Measurements from ENCODE around the gene MBD4. TPM values are rescaled to one million over a fixed set of nuclear protein-coding genes. Genes with fewer than 3 reads are reported as not detected.

The MBD4 gene
- total RNA-seq, 1 experiment from 2014 or later, result 40.1 TPM

GRCh38 chr3:129387487-129387886 is 52.3 kb downstream of the MBD4 start:
- Histone ChIP-seq H3K4me2 (ENCODE audit: insufficient read depth, insufficient read length, low read length) (no peak overlapping the region), H3K27me3 (ENCODE audit: insufficient read depth, low read length) (no peaks in the 10 kb centered on the region), H4K5ac (ENCODE audit: insufficient read length, low read depth, low read length) (no peak overlapping the region), H4K91ac (ENCODE audit: insufficient read length, low read depth, low read length) (no peak overlapping the region), H3K4me1 (ENCODE audit: insufficient read depth, low read length) (no peaks in the 10 kb centered on the region; the same call in 1 of the 2 replicates), H2AFZ (ENCODE audit: low read length) (no peak overlapping the region), H3K9me3 (ENCODE audit: control insufficient read depth, low read depth, low read length) (no peaks in the 10 kb centered on the region), H3K56ac (ENCODE audit: insufficient read length, low read depth, low read length) (no peak overlapping the region), H3K23me2 (ENCODE audit: insufficient read length, low read depth, low read length, poor library complexity, severe bottlenecking) (no peaks in the 10 kb centered on the region), H2BK12ac (ENCODE audit: insufficient read length, low read depth, low read length) (no peak overlapping the region), H2BK5ac (ENCODE audit: insufficient read length, low read length) (no peak overlapping the region), H2AK5ac (ENCODE audit: insufficient read length, low read length) (no peak overlapping the region), H2BK120ac (ENCODE audit: low read depth, low read length, poor library complexity, severe bottlenecking) (no peak overlapping the region), H3K23ac (ENCODE audit: insufficient read length, low read depth, low read length) (no peak overlapping the region), H3K27ac (ENCODE audit: insufficient read length, low read depth, low read length) (no peak overlapping the region), H4K8ac (replicated peaks; ENCODE audit: insufficient read length, low read depth, low read length) (no peak overlapping the region), H3K9ac (ENCODE audit: extremely low read depth, insufficient read length, low read length) (no peak overlapping the region), H4K20me1 (ENCODE audit: control insufficient read depth, insufficient read depth, insufficient read length) (no peaks in the 10 kb centered on the region), H3K79me2 (ENCODE audit: insufficient read depth, low read length) (no peaks in the 10 kb centered on the region), H3K4ac (ENCODE audit: low read depth, low read length) (no peak overlapping the region), H2BK20ac (ENCODE audit: low read depth, low read length, poor library complexity, severe bottlenecking) (no peak overlapping the region), H3T11ph (ENCODE audit: low read length) (no peak overlapping the region), H2BK15ac (ENCODE audit: low read depth, low read length) (no peak overlapping the region), H3K18ac (ENCODE audit: insufficient read length, low read depth, low read length) (no peak overlapping the region), H3K79me1 (ENCODE audit: insufficient read depth, low read depth, low read length, poor library complexity, severe bottlenecking) (no peaks in the 10 kb centered on the region), H3K14ac (ENCODE audit: insufficient read depth, low read length) (no peak overlapping the region)
- Mint-ChIP-seq H3K27ac (no peak overlapping the region), H3K27me3 (ENCODE audit: low read depth) (peaks cover 2% of the 10 kb centered on the region; the same call in 1 of the 2 replicates), H3K9me3 (no peaks in the 10 kb centered on the region), H3K4me1 (peaks cover 28 to 45% of the 10 kb centered on the region in 2 experiments), H3K4me3 (no peak overlapping the region; a peak in 1 of 5 replicates), H3K36me3 (ENCODE audit: insufficient read depth in 1 of 3, low read depth in 3 of 3) (peaks cover 25 to 46% (median 44%) of the 10 kb centered on the region in 3 experiments; a peak in 6 of 7 replicates)
- no peak for DNase-seq
- WGBS (ENCODE audit: extremely low coverage, insufficient read length, low lambda C conversion rate), result no CpG with 5 or more reads among the region's 5 CpGs
- TF ChIP-seq CTCF (conservative IDR thresholded peaks at IDR 0.05), result no peak

All from H9 (cell line).